ENCODE results near the gene EPHA4. TPM values are rescaled to one million over a fixed set of nuclear protein-coding genes. Genes with fewer than 3 reads are reported as not detected.

The EPHA4 gene
- total RNA-seq, 1 experiment from 2014 or later, result 3.3 TPM

GRCh38 chr2:221464971-221465370 lies 107.1 kb downstream of the EPHA4 start:
- intact Hi-C loops (cut with micrococcal nuclease), result no loop called here
- H3K36me3 ChIP-seq (ENCODE audit: low read depth, low read length), result no peaks in the 10 kb centered on the region
- H3K27ac ChIP-seq (ENCODE audit: low read length), result no peak overlapping the region
- TF ChIP-seq CTCF (conservative IDR thresholded peaks at IDR 0.05; ENCODE audit: low read depth, low read length) (no peak), EZH2phosphoT487 (IDR thresholded peaks at IDR 0.05; ENCODE audit: borderline replicate concordance, low read length) (no peak), EZH2 (IDR thresholded peaks at IDR 0.05; ENCODE audit: low read length, unreplicated experiment) (no peak)
- no peaks in the 10 kb centered on the region for H3K9me2 ChIP-seq (replicated peaks; ENCODE audit: low read length)
- H3K9me3 ChIP-seq (ENCODE audit: low read length), result no peaks in the 10 kb centered on the region
- no TSS peak for BruUV-seq (replicated peaks)
- no peak overlapping the region for H3K9ac ChIP-seq (ENCODE audit: low read length)
- no peaks in the 10 kb centered on the region for H3F3A ChIP-seq (ENCODE audit: low read length, unreplicated experiment)
- H2AFZ ChIP-seq (ENCODE audit: low read length), result no peak overlapping the region
- H3K4me3 ChIP-seq (ENCODE audit: low read length), result no peak overlapping the region
- ATAC-seq (no peak), DNase-seq (no peak)
- ChIA-PET POLR2A (ENCODE audit: unreplicated experiment) (no interaction called here), CTCF (no interaction called here)
- no peak overlapping the region for H3K4me2 ChIP-seq (ENCODE audit: low read length)
- H3K4me1 ChIP-seq (ENCODE audit: insufficient read depth, low read length), result no peaks in the 10 kb centered on the region
- no peaks in the 10 kb centered on the region for H3K79me2 ChIP-seq (ENCODE audit: low read length)
- H4K20me1 ChIP-seq (ENCODE audit: low read length), result no peaks in the 10 kb centered on the region
- no peaks in the 10 kb centered on the region for H3K27me3 ChIP-seq (ENCODE audit: low read length)

DNA sequence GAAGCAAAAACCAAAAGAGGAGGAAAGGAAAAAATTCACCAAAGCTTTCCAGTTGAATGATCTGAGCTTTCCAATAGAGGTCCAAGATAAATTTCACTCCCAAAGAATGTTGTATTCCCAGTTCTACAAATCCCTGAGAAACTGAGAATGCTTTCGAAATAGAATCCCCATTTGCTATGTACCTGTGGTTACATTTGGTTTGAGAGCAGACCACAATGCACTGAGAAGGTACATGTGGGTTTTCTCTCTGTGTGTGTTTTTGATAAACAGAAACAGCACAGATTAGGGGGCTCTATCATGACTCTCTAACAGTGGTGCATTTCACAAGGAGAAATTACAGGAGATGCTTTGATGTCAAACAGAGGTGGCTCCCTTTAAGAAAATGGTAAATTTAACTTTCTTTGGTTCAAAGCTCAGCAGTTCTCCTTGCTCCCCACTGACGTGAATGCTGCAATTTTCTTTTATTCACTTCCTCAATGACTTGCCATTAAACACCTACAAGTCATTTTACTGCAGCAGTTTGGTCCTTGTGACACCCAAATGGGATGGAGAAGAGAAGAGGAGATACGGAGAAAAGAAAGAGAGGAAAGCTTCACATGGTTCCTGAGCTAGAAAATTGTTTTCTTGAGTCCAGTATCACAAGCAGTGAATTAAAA lies 108.7 kb downstream of the EPHA4 start:
- no peak for ATAC-seq
- H3K79me2 ChIP-seq (ENCODE audit: low read length), result no peaks in the 10 kb centered on the region
- H3K27me3 ChIP-seq (ENCODE audit: low read length), result no peaks in the 10 kb centered on the region
- H4K20me1 ChIP-seq (ENCODE audit: low read length), result no peaks in the 10 kb centered on the region
- BruUV-seq (replicated peaks), result no TSS peak
- POLR2A ChIA-PET (ENCODE audit: unreplicated experiment), result no interaction called here
- no peaks in the 10 kb centered on the region for H3K9me3 ChIP-seq (ENCODE audit: low read length)
- H3K9ac ChIP-seq (ENCODE audit: low read length), result no peak overlapping the region
- no peaks in the 10 kb centered on the region for H3K4me1 ChIP-seq (ENCODE audit: insufficient read depth, low read length)
- no peaks in the 10 kb centered on the region for H3K36me3 ChIP-seq (ENCODE audit: low read depth, low read length)
- H3K4me2 ChIP-seq (ENCODE audit: low read length), result no peak overlapping the region
- H3K27ac ChIP-seq (ENCODE audit: low read length), result no peak overlapping the region
- no peaks in the 10 kb centered on the region for H3F3A ChIP-seq (ENCODE audit: low read length, unreplicated experiment)
- TF ChIP-seq EZH2 (IDR thresholded peaks at IDR 0.05; ENCODE audit: low read length, unreplicated experiment), result no peak
- TF ChIP-seq EZH2phosphoT487 (IDR thresholded peaks at IDR 0.05; ENCODE audit: borderline replicate concordance, low read length), result no peak
- no peak for TF ChIP-seq CTCF (conservative IDR thresholded peaks at IDR 0.05; ENCODE audit: low read depth, low read length)
- no peak for DNase-seq
- intact Hi-C loops (cut with micrococcal nuclease), result no loop called here
- CTCF ChIA-PET, result no interaction called here
- H3K9me2 ChIP-seq (replicated peaks; ENCODE audit: low read length), result no peaks in the 10 kb centered on the region
- no peak overlapping the region for H2AFZ ChIP-seq (ENCODE audit: low read length)
- no peak overlapping the region for H3K4me3 ChIP-seq (ENCODE audit: low read length)

DNA sequence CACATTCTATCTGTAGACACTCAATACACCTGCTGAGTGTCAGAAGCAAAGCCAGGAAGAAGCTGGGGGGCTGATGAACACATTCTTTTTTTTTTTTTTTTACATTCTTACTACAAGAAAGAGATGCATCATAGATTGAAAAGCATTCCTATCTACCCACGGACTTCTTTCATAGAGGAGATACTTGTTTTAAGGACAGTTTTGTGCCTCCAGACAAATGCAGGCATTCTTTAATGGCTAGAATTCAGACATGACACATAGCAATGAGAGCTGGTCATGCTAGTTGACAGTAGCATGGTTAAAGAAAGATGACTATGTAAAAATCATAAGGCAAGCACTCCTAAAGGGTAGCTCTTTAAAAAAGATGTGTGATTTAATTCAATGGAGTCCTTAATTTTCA lies 110.2 kb downstream of the EPHA4 start:
- no peaks in the 10 kb centered on the region for H3K36me3 ChIP-seq (ENCODE audit: low read depth, low read length)
- H3K9ac ChIP-seq (ENCODE audit: low read length), result no peak overlapping the region
- DNase-seq (no peak), ATAC-seq (no peak)
- no peaks in the 10 kb centered on the region for H3K9me2 ChIP-seq (replicated peaks; ENCODE audit: low read length)
- intact Hi-C loops (cut with micrococcal nuclease), result no loop called here
- no peaks in the 10 kb centered on the region for H3K4me1 ChIP-seq (ENCODE audit: insufficient read depth, low read length)
- no peak overlapping the region for H3K4me2 ChIP-seq (ENCODE audit: low read length)
- no TSS peak for BruUV-seq (replicated peaks)
- no peaks in the 10 kb centered on the region for H3K9me3 ChIP-seq (ENCODE audit: low read length)
- no peaks in the 10 kb centered on the region for H3K27me3 ChIP-seq (ENCODE audit: low read length)
- no peaks in the 10 kb centered on the region for H3K79me2 ChIP-seq (ENCODE audit: low read length)
- no peak overlapping the region for H3K27ac ChIP-seq (ENCODE audit: low read length)
- ChIA-PET POLR2A (ENCODE audit: unreplicated experiment) (no interaction called here), CTCF (no interaction called here)
- H2AFZ ChIP-seq (ENCODE audit: low read length), result no peak overlapping the region
- H3F3A ChIP-seq (ENCODE audit: low read length, unreplicated experiment), result no peaks in the 10 kb centered on the region
- no peaks in the 10 kb centered on the region for H4K20me1 ChIP-seq (ENCODE audit: low read length)
- H3K4me3 ChIP-seq (ENCODE audit: low read length), result no peak overlapping the region
- TF ChIP-seq EZH2 (IDR thresholded peaks at IDR 0.05; ENCODE audit: low read length, unreplicated experiment) (no peak), CTCF (conservative IDR thresholded peaks at IDR 0.05; ENCODE audit: low read depth, low read length) (no peak), EZH2phosphoT487 (IDR thresholded peaks at IDR 0.05; ENCODE audit: borderline replicate concordance, low read length) (no peak)
